NCI-H748 treated with DMSO at 0.1 percent for 48 hours (cell line): ENCODE results near the gene LRCH4.

Source experiments
- DNase-seq: peaks from one replicate; lab custom pipeline; 2025; lab: John Stamatoyannopoulos, UW

Gene LRCH4

GRCh38 chr7:100585511-100586265 lies at the start of gene LRCH4:
TSS of gene LRCH4 (minus strand) at chr7:100586129. CDS start at chr7:100586100, 29 bp downstream.
- DNase-seq = peak; percentile 66

GRCh38 chr7:100632951-100633717 lies 47.2 kb upstream of the LRCH4 start:
- no peak for DNase-seq

- DNase-seq = no peak
Observed at GRCh38 chr7:100630066-100630465, 44.1 kb upstream of the LRCH4 start.

GRCh38 chr7:100629117-100629716 lies 43.3 kb upstream of the LRCH4 start:
- DNase-seq = peak; percentile 5

GRCh38 chr7:100627238-100627549 lies 41.3 kb upstream of the LRCH4 start:
- no peak for DNase-seq

- peak; percentile 73 for DNase-seq
Observed at GRCh38 chr7:100626530-100627237, 40.8 kb upstream of the LRCH4 start.

GRCh38 chr7:100626055-100626454 lies 40.1 kb upstream of the LRCH4 start:
- no peak for DNase-seq

GRCh38 chr7:100623951-100624824 lies 38.3 kb upstream of the LRCH4 start:
- no peak for DNase-seq

GRCh38 chr7:100621554-100621953 lies 35.6 kb upstream of the LRCH4 start:
- DNase-seq = no peak

- DNase-seq = no peak
Observed at GRCh38 chr7:100620804-100621203, 34.9 kb upstream of the LRCH4 start.

GRCh38 chr7:100620239-100620638 lies 34.3 kb upstream of the LRCH4 start:
- no peak for DNase-seq

GRCh38 chr7:100614308-100614861 lies 28.5 kb upstream of the LRCH4 start:
- DNase-seq = no peak

GRCh38 chr7:100613412-100614175 lies 27.7 kb upstream of the LRCH4 start:
- DNase-seq = no peak

- DNase-seq = no peak
Observed at GRCh38 chr7:100612730-100613390, 26.9 kb upstream of the LRCH4 start.

GRCh38 chr7:100611983-100612729 lies 26.2 kb upstream of the LRCH4 start, which contains the start of gene MOSPD3:
TSS of gene MOSPD3 (plus strand) at chr7:100612540. CDS start at chr7:100612792, 252 bp downstream.
- DNase-seq = peak; percentile 98

GRCh38 chr7:100609958-100610357 lies 24.0 kb upstream of the LRCH4 start:
- DNase-seq = no peak

- no peak for DNase-seq
Observed at GRCh38 chr7:100607111-100607510, 21.2 kb upstream of the LRCH4 start.

- no peak for DNase-seq
Observed at GRCh38 chr7:100606313-100606712, 20.4 kb upstream of the LRCH4 start.
